EH (cell line): ENCODE measurements around the gene SF3A2.

Experiments
- DNase-seq: peaks from one replicate; pipeline ENCODE4 v3.0.0-alpha.2; 2015; ENCODE audit warnings: low read depth

SF3A2 gene

GRCh38 chr19:2226840-2227360 is 9.7 kb upstream of the SF3A2 start:
- no peak for DNase-seq

- no peak for DNase-seq
Observed at GRCh38 chr19:2227415-2228156, 9.0 kb upstream of the SF3A2 start.

- no peak for DNase-seq
Observed at GRCh38 chr19:2228157-2229030, 8.2 kb upstream of the SF3A2 start.

- DNase-seq = no peak
Observed at GRCh38 chr19:2229103-2230032, 7.3 kb upstream of the SF3A2 start.

- DNase-seq = no peak
Observed at GRCh38 chr19:2230033-2230531, 6.5 kb upstream of the SF3A2 start.

- DNase-seq = no peak
Observed at GRCh38 chr19:2230807-2231533, 5.7 kb upstream of the SF3A2 start.

GRCh38 chr19:2231621-2232221 is 4.9 kb upstream of the SF3A2 start:
- no peak for DNase-seq

- no peak for DNase-seq
Observed at GRCh38 chr19:2232286-2233151, 4.1 kb upstream of the SF3A2 start.

GRCh38 chr19:2233601-2234280 is 2.9 kb upstream of the SF3A2 start:
- DNase-seq = no peak

- DNase-seq = no peak
Observed at GRCh38 chr19:2234996-2235380, 1.6 kb upstream of the SF3A2 start.

- DNase-seq = no peak
Observed at GRCh38 chr19:2235381-2236063, 1.1 kb upstream of the SF3A2 start.

GRCh38 chr19:2236064-2236313 is 635 bp upstream of the SF3A2 start:
- DNase-seq = no peak

- no peak for DNase-seq
Observed at GRCh38 chr19:2237051-2237868, 636 bp downstream of the SF3A2 start.

GRCh38 chr19:2237869-2238153 is 1.2 kb downstream of the SF3A2 start:
- DNase-seq = no peak

- no peak for DNase-seq
Observed at GRCh38 chr19:2239173-2239572, 2.5 kb downstream of the SF3A2 start.

GRCh38 chr19:2239771-2240770 is 3.4 kb downstream of the SF3A2 start:
- peak; percentile 84 for DNase-seq
